Skeletal muscle satellite cell (primary cell): Measurements from ENCODE around the gene TSPAN17. TPM values are rescaled to one million over a fixed set of nuclear protein-coding genes. Genes with fewer than 3 reads are reported as not detected.

Source experiments
- H3K27me3 ChIP-seq: 2 replicates; pipeline ENCODE4 v1.7.0; 2013; ENCODE audit warnings: low read length; ENCODE audit not compliant: control insufficient read depth, insufficient read depth
- H3K36me3 ChIP-seq: 2 replicates; pipeline ENCODE4 v1.7.0; 2013; ENCODE audit warnings: mild to moderate bottlenecking, control low read depth, low read length; ENCODE audit not compliant: insufficient read depth
- H3K4me1 ChIP-seq: 2 replicates; pipeline ENCODE4 v1.7.0; 2013; ENCODE audit warnings: low read length; ENCODE audit not compliant: control insufficient read depth, insufficient read depth
- H3K4me2 ChIP-seq: 2 replicates; pipeline ENCODE4 v1.7.0; 2013; ENCODE audit warnings: mild to moderate bottlenecking, low read length
- H3K4me3 ChIP-seq: 2 replicates; pipeline ENCODE4 v1.7.0; 2013; ENCODE audit warnings: low read length
- H3K9ac ChIP-seq: 2 replicates; pipeline ENCODE4 v1.7.0; 2013; ENCODE audit warnings: mild to moderate bottlenecking, low read depth, low read length, moderate library complexity
- H3K9me3 ChIP-seq: replicated peaks from 2 replicates; pipeline ENCODE4 v1.7.0; 2013; ENCODE audit warnings: mild to moderate bottlenecking, control low read depth, low read length
- small RNA-seq: library from RNA; depleted of rRNA; stranded (forward); fragments of <200 nt; gene quantifications from one replicate; pipeline ENCODE3, GENCODE V24; 2012

TSPAN17 gene

GRCh38 chr5:176704355-176704754 is 57.1 kb downstream of the TSPAN17 start:
- H3K27me3 ChIP-seq: peaks cover 58% of the 10 kb centered on the region
- H3K4me3 ChIP-seq: no peak overlapping the region
- H3K9ac ChIP-seq: no peak overlapping the region
- H3K4me1 ChIP-seq: no peaks in the 10 kb centered on the region
- no peaks in the 10 kb centered on the region for H3K9me3 ChIP-seq
- H3K36me3 ChIP-seq: no peaks in the 10 kb centered on the region
- H3K4me2 ChIP-seq: no peak overlapping the region

GRCh38 chr5:176704817-176705216 is 57.5 kb downstream of the TSPAN17 start:
- Histone ChIP-seq H3K4me1 (no peaks in the 10 kb centered on the region), H3K36me3 (no peaks in the 10 kb centered on the region), H3K4me3 (no peak overlapping the region), H3K27me3 (peaks cover 62% of the 10 kb centered on the region), H3K9ac (no peak overlapping the region), H3K9me3 (no peaks in the 10 kb centered on the region), H3K4me2 (no peak overlapping the region)

Small RNA genes lying within 50 kb of the gene (small RNA-seq; reads per million reads assigned to genes)
- gene MIR4281: not detected
